ENCODE data around the gene USP10. TPM values are rescaled to one million over a fixed set of nuclear protein-coding genes. Genes with fewer than 3 reads are reported as not detected.

Gene USP10
- total RNA-seq, 4 donors from 2014 or later: 23.6 to 56.8 (median 45.4) TPM

- H3K27ac ChIP-seq: peak overlapping the region in 2 of 4 donors; percentile 41 to 64
- WGBS, 2 donors (ENCODE audit: low coverage in 1 of 2): 73 to 76% methylated on average over 8 to 17 of the region's 17 CpGs
- intact Hi-C loops (cut with DNase I; ENCODE audit: low total_unique reads): loop anchor here (5.0 kb wide), 2 partner anchors 197 to 217 kb away; no protein-coding TSS in a partner anchor
- H3K27me3 ChIP-seq: no peaks in the 10 kb centered on the region
- in situ Hi-C loops (cut with MboI; ENCODE audit: low pct_ligation_motif_present in 1 of 4, low pct_unique_long_range_greater_than_20kb in 1 of 4, low sequenced_read_pairs in 3 of 4): loop anchor here (5.0 to 10.0 kb wide), 3 partner anchors 210 to 220 kb away; no protein-coding TSS in a partner anchor
- DNase-seq: no peak
- H3K36me3 ChIP-seq: no peaks in the 10 kb centered on the region
- peaks cover 6 to 49% (median 28%) of the 10 kb centered on the region in 4 donors for H3K4me1 ChIP-seq
- H3K9me3 ChIP-seq: no peaks in the 10 kb centered on the region
- TF ChIP-seq CTCF (IDR thresholded peaks at IDR 0.05) (no peak), POLR2A (IDR thresholded peaks at IDR 0.05) (no peak), EP300 (IDR thresholded peaks at IDR 0.05; ENCODE audit: low read depth) (no peak), POLR2AphosphoS5 (IDR thresholded peaks at IDR 0.05) (no peak)
- H3K4me3 ChIP-seq: no peak overlapping the region
Observed at GRCh38 chr16:84754956-84755672, 55.3 kb downstream of the USP10 start.

- WGBS, 2 donors (ENCODE audit: low coverage in 1 of 2): 47 to 71% methylated on average over 1 to 2 of the region's 2 CpGs
- Histone ChIP-seq H3K36me3 (no peaks in the 10 kb centered on the region), H3K27me3 (no peaks in the 10 kb centered on the region), H3K9me3 (no peaks in the 10 kb centered on the region), H3K4me1 (peaks cover 0 to 33% (median 17%) of the 10 kb centered on the region in 4 donors), H3K27ac (no peak overlapping the region), H3K4me3 (no peak overlapping the region)
- TF ChIP-seq CTCF (IDR thresholded peaks at IDR 0.05) (no peak), EP300 (IDR thresholded peaks at IDR 0.05; ENCODE audit: low read depth) (no peak), POLR2A (IDR thresholded peaks at IDR 0.05) (no peak), POLR2AphosphoS5 (IDR thresholded peaks at IDR 0.05) (no peak)
- in situ Hi-C loops (cut with MboI; ENCODE audit: low pct_ligation_motif_present in 1 of 4, low pct_unique_long_range_greater_than_20kb in 1 of 4, low sequenced_read_pairs in 3 of 4) (loop anchor here (5.0 to 10.0 kb wide), 3 partner anchors 208 to 218 kb away; no protein-coding TSS in a partner anchor), intact Hi-C loops (cut with DNase I; ENCODE audit: low total_unique reads) (no loop called here)
- DNase-seq: no peak
Observed at GRCh38 chr16:84756830-84757229, 57.0 kb downstream of the USP10 start.

GRCh38 chr16:84758627-84759026, 58.8 kb downstream of the USP10 start:
- no peaks in the 10 kb centered on the region for H3K36me3 ChIP-seq
- peak overlapping the region; percentile 15 to 50 (median 36) for H3K27ac ChIP-seq
- in situ Hi-C loops (cut with MboI; ENCODE audit: low pct_ligation_motif_present in 1 of 4, low pct_unique_long_range_greater_than_20kb in 1 of 4, low sequenced_read_pairs in 3 of 4) (loop anchor here (5.0 to 10.0 kb wide), 3 partner anchors 206 to 216 kb away; no protein-coding TSS in a partner anchor), intact Hi-C loops (cut with DNase I; ENCODE audit: low total_unique reads) (no loop called here)
- no peak overlapping the region for H3K4me3 ChIP-seq
- no peak for DNase-seq
- H3K4me1 ChIP-seq: peaks cover 0 to 24% (median 15%) of the 10 kb centered on the region in 4 donors
- H3K9me3 ChIP-seq: no peaks in the 10 kb centered on the region
- H3K27me3 ChIP-seq: no peaks in the 10 kb centered on the region
- TF ChIP-seq CTCF (IDR thresholded peaks at IDR 0.05): no peak
- no peak for TF ChIP-seq EP300 (IDR thresholded peaks at IDR 0.05; ENCODE audit: low read depth)
- no peak for TF ChIP-seq POLR2A (IDR thresholded peaks at IDR 0.05)
- TF ChIP-seq POLR2AphosphoS5 (IDR thresholded peaks at IDR 0.05): peak in 1 of 3 donors; percentile 39
- 61% methylated on average over 7 of the region's 7 CpGs; no CpG with 5 or more reads in 1 of the 2 donors for WGBS, 2 donors (ENCODE audit: low coverage in 1 of 2)

GRCh38 chr16:84759061-84759460, 59.3 kb downstream of the USP10 start:
- Histone ChIP-seq H3K4me1 (peaks cover 0 to 21% (median 14%) of the 10 kb centered on the region in 4 donors), H3K36me3 (peaks cover 0 to 2% (median 0%) of the 10 kb centered on the region in 4 donors), H3K9me3 (no peaks in the 10 kb centered on the region), H3K27ac (peak overlapping the region; percentile 15 to 50 (median 36)), H3K27me3 (no peaks in the 10 kb centered on the region), H3K4me3 (no peak overlapping the region)
- 58% methylated on average over 8 of the region's 8 CpGs; no CpG with 5 or more reads in 1 of the 2 donors for WGBS, 2 donors (ENCODE audit: low coverage in 1 of 2)
- TF ChIP-seq EP300 (IDR thresholded peaks at IDR 0.05; ENCODE audit: low read depth) (no peak), POLR2AphosphoS5 (IDR thresholded peaks at IDR 0.05) (no peak), CTCF (IDR thresholded peaks at IDR 0.05) (no peak), POLR2A (IDR thresholded peaks at IDR 0.05) (no peak)
- in situ Hi-C loops (cut with MboI; ENCODE audit: low pct_ligation_motif_present in 1 of 4, low pct_unique_long_range_greater_than_20kb in 1 of 4, low sequenced_read_pairs in 3 of 4): loop anchor here (5.0 to 10.0 kb wide), 3 partner anchors 206 to 216 kb away; no protein-coding TSS in a partner anchor
- intact Hi-C loops (cut with DNase I; ENCODE audit: low total_unique reads): no loop called here
- DNase-seq: no peak

Data from transverse colon (tissue), 4 donors.